Stimulated activated naive CD4-positive, alpha-beta T cell treated with Interleukin-2 at 50 U/mL for 16 hours (primary cell): ENCODE data around the gene RAB23.

Experiments used
- DNase-seq: peaks from one replicate; lab custom pipeline; 2025; lab: John Stamatoyannopoulos, UW

RAB23 gene

DNA sequence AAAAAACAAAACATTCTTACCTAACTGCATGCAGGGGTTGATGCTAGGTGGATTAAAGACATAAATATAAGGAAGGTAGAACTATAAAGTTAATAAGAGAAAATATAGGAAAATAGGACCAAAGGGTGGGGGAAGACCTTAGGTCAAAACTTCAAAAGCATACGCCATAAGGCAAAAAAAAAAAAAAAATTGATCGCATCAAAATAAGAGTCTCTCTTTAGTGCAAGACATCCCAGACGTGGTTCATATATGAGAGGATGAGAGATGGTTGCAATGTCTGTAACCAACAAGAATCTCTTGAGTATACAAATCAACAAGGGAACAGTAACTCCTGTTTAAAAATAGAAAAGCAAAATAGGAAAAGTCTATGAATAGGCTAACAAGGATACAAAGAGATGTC lies 41.5 kb downstream of the RAB23 start:
- DNase-seq: no peak

DNA sequence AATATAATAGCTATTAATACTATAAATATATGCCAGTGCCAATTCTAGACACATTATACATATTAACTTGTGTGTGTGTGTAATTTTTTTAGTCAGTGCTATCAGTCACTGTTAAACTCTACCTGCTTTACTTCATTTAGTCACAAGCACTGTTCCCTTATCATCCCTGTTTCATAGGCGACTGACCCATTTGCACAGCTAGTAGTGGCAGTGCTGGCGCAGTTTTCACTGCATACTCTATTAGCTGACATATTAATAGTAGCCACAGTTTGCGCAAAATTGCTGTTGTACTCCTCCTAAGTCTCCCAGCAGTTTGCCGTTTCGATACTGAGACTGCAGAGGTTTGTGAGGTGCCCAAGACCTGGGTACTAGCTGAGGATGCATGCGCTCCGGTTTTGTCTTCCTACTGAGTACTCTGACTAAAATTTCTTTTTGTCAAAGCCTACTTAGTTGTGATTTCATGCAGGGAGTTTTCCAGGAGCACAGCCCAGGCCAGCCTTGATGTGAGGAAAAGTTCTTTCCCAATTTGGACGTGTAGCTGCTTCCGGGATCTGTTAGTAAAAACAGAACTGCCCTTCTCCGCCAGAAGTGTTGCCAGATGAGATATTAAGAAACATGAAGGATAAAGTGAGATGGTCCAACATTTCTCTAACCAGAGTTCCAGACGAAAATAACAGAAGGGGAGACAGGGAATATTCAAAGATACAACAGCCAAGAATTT lies 44.4 kb downstream of the RAB23 start:
- no peak for DNase-seq

DNA sequence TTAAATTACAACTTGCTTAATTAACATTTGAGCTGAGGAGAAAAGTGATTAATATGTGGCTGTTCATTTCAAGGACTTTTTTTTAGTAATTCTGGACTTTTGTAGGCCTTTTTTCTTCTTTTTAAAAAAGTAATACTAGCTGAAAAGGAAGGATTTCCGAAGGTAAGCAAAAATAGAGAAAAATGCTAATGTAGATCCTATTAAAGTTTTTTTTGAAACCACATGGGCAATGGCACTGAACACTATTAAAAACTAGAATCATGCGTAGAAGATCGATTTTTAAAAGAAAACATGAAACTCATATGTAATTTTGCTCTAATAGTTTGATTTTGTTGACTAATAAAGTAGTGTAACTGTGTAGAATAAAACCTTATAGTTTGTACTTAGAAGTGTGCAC lies 47.6 kb downstream of the RAB23 start:
- DNase-seq: no peak

DNA sequence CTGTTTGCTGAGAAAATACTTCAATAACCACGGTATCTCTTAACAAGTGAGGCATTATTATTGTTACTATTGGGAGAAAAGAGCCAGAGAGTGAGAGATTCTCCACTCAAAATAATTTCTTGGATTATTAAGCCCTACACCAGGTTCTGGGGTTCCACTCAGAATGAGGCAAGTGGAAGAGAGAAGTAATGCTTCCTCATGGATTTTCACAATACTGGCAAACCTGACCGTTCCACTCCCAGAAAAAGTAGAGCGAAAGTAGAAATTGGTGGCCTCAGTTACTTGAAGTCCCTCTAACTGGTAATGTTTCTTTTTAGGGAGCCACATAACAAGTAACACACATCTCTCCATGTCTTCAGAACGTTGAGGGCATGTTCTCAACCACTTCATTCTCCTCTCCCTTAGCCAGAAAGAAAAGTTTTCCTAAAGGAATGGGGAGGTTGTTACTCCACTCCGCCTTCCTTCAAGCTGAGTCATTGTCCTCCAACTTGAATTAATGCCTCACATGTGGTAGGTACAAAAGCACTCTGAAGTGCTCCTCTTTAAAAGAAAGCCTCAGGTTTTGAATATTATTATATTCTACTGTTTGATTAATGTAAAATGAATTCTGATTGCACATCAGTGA lies 48.1 kb downstream of the RAB23 start:
- DNase-seq: no peak

DNA sequence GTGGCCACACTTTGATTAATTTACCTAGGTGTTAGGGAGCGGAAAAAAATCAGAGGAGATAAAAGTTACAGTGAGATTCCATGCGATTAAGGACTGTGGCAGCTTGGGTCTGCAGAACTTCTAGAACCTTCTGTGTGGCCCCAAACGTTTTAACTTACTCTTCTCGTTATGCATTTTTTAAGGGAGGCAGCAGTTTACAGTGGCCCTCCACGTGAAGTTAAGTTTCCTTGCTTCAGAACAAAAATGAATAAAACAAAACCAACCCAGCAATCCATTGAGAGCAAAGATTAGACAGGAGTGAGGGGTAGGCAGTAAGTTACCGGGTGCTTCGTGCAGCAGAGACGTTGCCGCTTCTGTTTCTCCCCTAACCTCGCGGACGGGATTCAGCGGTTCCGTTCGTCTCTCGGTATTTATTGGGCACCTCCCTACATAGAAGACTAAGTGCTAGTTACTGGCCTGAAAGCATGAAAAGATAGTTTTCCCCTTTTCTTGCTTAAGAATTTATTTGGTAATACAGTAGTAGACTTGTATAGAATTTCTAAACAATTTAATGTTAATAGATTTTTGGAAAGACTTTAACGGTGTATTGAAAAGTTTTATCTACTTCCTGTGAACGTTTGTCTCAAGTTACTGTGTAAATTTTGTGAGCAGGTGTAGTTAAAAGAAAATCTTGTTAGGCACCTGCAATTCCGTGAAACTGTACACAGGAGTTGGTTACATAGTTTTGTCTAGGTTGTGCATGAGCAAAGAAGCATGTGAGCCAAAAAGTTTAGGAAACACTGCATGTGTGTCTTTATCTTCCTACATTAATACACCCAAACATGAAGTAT lies 48.8 kb downstream of the RAB23 start:
- peak; percentile 3 for DNase-seq

DNA sequence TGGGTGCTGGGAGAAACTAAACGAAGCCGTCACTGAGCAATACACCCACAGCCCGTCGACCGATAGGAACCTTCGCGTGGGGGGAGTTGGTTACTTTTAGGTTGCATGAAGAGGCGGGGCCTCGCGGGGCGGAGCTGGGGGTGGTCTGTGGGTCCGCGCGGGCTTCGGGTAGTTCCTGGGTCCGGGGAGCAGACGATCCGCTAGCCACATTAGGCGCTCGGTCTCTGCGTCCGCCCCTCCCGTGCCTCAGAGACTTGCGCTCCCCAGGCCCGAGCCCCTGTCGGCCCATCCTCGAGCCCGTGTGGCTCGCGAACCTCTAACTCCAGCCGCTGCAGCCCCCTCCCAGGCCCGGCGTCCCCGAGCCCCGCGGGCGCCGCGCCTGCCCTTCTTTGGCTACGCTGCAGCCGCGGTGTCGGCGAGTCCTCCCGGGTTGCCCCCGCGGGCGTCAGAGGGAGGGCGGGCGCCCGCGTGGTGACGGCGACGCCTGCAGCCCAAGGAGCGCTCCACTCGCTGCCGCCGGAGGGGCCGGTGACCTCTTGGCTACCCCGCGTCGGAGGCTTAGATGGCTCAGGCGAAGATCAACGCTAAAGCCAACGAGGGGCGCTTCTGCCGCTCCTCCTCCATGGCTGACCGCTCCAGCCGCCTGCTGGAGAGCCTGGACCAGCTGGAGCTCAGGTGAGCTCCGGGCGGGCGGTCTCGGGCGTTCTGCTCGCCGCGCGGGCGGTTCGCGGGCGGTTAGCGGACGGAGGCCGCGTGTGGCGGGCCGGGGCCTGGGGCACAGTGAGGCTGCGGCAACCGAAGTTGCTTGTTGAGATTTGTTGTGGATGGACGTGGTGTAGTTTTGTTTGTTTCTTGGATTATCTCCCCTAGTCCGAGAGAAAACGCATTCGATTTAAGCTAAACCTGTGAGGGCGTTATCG lies 49.7 kb downstream of the RAB23 start, which contains the start of gene BAG2:
BAG2 (plus strand) TSS at position 191 of the 920 bp plus-strand sequence; CDS start at position 563, 372 bp downstream.
- peak; percentile 88 for DNase-seq

DNA sequence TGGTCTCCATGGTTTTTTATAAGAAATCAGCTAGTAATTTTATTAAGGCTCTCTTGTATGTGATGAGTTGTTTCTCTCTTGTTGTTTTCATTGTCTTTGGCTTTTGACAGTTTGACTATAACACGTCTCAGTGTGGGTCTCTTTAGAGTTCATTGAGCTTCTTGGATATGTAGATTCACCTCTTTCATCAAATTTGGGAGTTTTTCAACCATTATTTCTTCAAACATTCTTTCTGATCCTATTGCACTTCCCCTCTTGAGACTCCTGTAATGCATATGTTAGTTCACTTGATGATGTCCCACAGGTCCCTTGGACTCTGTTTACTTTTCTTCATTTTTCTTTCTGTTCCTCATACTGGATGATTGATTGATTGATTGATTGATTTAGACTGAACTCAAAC lies 57.0 kb downstream of the RAB23 start:
- DNase-seq: no peak

DNA sequence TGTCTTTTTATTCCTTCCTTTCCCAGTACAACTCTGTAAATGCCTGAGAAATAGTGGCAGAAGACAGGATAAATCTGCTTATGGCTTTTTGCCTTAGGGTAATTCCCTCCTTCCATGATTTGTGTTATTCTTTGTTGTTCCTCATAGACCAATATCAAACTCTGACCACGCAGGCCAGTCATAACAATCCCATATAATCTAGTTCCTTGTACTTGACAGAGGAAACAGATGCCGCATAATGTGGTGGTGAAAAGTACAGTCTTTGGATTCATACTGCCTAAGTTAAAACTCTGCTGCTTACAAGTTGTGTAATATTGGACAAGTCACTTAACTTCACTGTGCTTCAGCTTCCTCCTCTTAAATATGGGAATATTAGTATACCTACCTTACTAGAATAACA lies 58.2 kb downstream of the RAB23 start:
- DNase-seq: no peak

DNA sequence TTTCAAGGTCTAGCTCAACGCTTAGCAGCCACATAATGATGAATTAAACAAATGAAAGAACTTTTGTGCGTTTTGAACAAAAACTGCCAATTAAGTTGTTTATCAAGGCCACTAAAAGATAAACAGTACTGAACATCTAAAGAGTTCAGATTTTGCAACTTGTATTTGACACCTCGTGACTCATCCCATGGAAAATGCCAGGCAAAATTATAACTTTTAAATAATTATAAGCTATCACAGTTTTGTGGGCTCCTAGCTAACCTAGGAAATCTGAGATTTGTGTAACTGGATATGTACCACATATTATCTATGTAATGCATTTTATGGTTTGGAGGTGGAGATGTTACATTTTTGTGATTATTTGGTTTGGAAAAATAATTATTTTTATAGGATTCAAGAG lies 59.6 kb downstream of the RAB23 start:
- no peak for DNase-seq

DNA sequence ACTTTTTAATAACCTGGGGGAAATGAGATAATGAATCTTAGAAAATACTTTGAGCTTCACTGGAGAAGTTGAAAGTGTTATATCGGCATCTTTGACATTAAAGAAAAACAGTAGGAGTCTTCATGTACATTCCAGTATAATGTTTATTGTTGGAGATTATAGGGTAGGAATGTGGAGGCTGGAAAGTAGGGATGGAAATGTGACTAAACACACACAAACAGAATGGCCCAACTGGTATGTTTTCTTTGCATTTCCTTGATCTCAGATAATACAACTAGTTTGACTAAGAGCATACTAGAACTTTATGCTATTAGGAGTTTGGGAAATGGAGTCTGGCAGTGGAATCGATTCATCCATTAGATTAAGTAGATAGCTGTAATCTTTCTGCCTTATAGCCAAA lies 60.1 kb downstream of the RAB23 start:
- no peak for DNase-seq

DNA sequence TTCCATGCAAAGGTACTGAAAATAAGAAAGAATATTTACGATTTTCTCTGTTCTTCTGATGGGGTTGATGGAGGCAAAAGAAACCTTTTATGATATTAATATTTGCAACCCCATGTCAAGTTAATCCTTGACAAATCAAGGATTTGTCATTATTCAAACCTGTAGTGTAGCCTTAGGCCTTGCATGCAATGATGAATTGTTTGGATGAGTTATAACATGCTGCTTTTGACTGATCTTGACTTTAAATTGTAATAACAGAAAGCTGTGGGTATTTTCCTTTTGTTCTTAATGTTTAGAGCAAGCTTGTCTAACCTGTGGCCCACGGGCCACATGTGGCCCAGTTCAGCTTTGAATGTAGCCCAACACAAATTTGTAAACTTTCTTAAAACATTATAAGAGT lies 63.0 kb downstream of the RAB23 start:
- no peak for DNase-seq

DNA sequence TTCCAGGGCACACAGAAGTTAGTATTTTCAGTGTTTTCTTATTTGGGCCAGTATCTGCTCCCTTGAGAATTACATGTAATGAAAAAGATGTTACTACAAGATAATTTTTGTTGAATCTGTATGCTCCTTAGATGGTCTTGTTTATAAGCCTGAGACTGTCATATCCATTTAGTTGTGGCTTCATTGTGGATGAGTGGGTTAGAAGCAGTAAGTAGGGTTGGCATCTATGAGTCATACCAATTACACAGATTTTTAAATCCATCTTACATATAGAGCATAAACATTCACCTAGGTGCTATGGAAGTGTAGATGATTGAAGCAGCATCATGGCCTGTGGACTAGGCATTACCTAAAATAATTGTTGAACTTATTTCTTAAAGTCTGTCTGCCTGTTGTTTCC lies 63.4 kb downstream of the RAB23 start:
- no peak for DNase-seq

DNA sequence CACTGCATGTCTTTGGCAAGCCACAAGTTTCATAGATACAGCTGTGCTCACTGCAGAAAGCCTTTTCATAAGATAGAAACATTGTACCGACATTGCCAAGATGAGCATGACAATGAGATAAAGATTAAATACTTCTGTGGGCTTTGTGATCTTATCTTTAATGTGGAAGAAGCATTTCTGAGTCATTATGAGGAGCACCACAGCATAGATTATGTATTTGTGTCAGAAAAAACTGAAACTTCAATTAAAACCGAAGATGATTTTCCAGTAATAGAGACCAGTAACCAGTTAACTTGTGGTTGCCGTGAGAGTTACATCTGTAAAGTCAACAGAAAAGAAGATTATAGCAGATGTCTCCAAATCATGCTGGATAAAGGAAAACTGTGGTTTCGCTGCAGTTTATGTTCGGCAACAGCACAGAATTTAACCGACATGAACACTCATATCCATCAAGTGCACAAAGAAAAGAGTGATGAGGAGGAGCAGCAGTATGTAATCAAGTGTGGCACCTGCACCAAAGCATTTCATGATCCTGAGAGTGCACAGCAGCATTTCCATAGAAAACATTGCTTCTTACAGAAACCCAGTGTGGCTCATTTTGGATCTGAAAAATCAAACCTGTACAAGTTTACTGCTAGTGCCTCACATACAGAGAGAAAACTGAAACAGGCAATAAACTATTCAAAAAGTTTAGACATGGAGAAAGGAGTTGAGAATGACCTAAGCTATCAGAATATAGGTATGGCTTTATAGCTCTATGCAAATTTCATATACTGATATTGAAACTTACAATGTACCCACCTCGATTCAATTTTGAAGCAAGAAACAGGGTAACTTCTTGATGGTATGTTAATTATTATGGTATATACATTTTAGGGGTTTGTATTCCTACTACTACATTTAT lies 73.9 kb downstream of the RAB23 start:
- no peak for DNase-seq

DNA sequence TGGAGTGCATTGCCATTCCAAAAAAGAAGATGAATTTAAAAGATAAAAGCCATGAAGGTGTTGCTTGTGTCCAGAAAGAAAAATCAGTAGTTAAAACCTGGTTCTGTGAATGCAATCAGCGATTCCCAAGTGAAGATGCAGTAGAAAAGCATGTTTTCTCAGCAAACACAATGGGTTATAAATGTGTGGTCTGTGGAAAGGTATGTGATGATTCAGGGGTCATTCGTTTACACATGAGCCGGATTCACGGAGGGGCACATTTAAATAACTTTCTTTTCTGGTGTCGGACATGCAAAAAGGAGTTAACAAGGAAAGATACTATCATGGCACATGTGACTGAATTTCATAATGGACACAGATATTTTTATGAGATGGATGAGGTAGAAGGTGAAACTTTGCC lies 74.7 kb downstream of the RAB23 start:
- DNase-seq: no peak

DNA sequence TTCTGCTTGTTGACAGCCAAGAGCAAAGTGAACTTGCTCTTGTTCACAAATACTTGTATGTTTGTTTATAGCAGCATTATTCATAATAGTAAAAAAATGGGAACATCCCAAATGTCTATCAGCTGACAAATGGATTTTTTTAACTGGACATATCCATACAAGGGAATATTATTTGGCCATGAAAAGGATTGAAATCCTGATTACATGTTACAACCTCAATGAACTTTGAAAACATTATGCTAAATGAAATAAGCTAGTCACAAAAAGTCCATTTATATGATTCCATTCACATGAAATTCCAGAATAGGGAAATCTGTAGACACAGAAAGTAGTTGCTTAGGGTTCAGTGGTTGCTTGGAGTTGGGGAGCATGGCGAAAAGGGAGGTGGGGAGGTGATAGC lies 78.4 kb downstream of the RAB23 start:
- DNase-seq: no peak

DNA sequence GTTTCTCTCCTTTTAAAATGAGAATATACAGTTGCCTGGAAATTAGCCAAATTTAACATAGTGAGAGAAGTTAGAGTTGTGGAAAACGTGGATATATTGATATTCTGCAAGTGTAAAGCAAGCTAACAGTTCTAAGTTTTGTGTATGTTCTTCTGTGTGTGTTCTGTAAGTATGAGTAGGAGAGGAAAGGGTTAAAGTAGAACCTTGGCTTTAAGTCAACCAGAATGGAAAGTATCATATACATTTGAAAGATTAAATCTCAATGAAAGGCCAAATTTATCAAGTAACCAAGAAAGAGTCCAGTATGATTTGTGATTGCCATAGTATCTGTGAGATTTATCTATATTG lies 80.0 kb downstream of the RAB23 start:
- DNase-seq: no peak

DNA sequence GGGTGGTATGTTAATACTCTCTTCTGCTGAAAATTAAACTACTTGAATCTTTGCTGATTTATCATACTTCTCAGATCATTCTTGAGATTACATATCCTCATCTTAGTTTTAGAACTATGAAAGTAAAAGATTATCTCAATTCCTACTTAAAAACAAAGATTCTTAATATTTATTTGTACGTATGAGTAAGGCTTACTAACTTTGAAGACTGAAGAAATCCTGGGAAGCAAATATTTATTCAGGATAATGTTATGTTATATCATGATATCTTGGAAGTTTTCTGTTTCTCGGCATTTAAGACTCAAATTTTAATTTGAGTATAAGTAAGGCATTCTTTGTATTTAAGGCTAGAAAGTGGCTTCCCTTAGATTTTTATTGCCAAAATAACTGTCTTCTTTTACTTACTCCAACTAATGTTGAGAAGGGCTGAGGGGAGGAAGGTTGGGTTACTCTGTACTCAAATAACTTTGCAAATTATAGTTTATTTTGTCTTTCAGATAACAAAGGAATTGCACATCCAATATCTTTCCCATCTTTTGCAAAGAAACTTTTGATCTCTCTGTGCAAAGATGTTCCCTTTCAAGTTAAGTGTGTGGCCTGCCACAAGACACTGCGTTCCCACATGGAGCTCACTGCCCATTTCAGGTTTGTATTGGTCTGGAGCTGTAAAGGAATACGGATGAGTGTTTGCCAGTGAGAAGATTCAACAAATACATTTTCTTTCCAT lies 80.5 kb downstream of the RAB23 start:
- DNase-seq: no peak

DNA sequence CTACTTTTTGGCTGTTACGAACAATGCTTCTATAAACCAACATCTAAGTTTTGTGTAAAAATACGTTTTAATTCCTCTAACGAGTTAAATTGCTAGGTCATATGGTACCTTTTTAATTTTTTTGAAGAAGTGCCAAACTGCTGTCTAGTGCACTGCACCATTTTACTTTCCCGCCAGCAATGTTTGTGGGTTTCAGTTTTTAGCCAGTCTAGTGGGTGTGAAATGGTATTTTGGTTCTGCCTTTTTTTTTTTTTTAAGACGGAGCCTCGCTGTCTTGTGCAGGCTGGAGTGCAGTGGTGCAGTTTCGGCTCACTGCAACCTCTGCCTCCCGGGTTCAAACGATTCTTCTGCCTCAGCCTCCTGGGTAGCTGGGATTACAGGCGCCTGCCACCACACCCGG lies 84.1 kb downstream of the RAB23 start:
- DNase-seq: no peak

DNA sequence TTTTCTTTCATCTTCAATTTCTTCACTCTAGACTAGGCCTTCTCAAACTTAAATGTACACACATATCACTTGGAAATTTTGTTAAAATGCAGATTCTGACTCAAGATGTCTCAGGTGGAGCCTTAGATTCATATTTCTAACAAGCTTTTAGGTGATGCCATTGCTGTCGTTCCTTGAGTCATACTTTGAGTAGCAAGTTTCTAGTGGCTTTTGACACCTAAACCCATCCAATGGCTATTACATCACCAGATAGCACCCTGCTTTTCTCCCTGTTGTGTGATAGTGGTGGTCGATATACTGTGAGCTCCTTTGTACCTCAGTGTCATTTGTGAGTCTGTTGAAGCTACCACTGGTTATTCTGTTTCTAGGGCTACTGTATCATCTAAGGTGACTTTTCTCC lies 84.8 kb downstream of the RAB23 start:
- DNase-seq: no peak
